SHP77 (cell line): Measurements from ENCODE around the gene TMEM259.

ENCODE experiments used
- DNase-seq, 2 experiments: peaks; one replicate each; lab custom pipeline; 2025; lab: John Stamatoyannopoulos, UW

The TMEM259 gene

GRCh38 chr19:1020868-1021425, at the start of gene TMEM259:
TMEM259 (minus strand) TSS chr19:1021123; CDS start chr19:1020996, 127 bp downstream.
- DNase-seq = peak; percentile 86 to 95

GRCh38 chr19:1070576-1070930, 49.6 kb upstream of the TMEM259 start:
- DNase-seq = no peak

GRCh38 chr19:1069009-1069779, 48.3 kb upstream of the TMEM259 start:
- no peak for DNase-seq

- DNase-seq = no peak
Observed at GRCh38 chr19:1068009-1069001, 47.4 kb upstream of the TMEM259 start.

- DNase-seq = no peak
Observed at GRCh38 chr19:1067341-1067957, 46.5 kb upstream of the TMEM259 start.

GRCh38 chr19:1066748-1067340, 45.9 kb upstream of the TMEM259 start, which contains the start of gene ARHGAP45:
ARHGAP45 (plus strand) TSS chr19:1067167; CDS start chr19:1067406, 239 bp downstream.
- no peak for DNase-seq

GRCh38 chr19:1066251-1066747, 45.4 kb upstream of the TMEM259 start:
- no peak for DNase-seq

GRCh38 chr19:1065606-1066109, 44.7 kb upstream of the TMEM259 start:
- no peak for DNase-seq

- peak; percentile 25 to 58 for DNase-seq
Observed at GRCh38 chr19:1064661-1065605, 44.0 kb upstream of the TMEM259 start.

- no peak for DNase-seq
Observed at GRCh38 chr19:1063909-1064660, 43.2 kb upstream of the TMEM259 start.

GRCh38 chr19:1063030-1063908, 42.3 kb upstream of the TMEM259 start:
- DNase-seq = no peak

- DNase-seq = no peak
Observed at GRCh38 chr19:1062387-1063029, 41.6 kb upstream of the TMEM259 start.

- no peak for DNase-seq
Observed at GRCh38 chr19:1061987-1062386, 41.1 kb upstream of the TMEM259 start.

- no peak for DNase-seq
Observed at GRCh38 chr19:1060689-1061088, 39.8 kb upstream of the TMEM259 start.

- no peak for DNase-seq
Observed at GRCh38 chr19:1058112-1058511, 37.2 kb upstream of the TMEM259 start.

- DNase-seq = peak in 1 of 2 experiments; percentile 25
Observed at GRCh38 chr19:1057176-1057855, 36.4 kb upstream of the TMEM259 start.
